H9 (cell line): ENCODE measurements around the gene DIP2C. TPM values are rescaled to one million over a fixed set of nuclear protein-coding genes. Genes with fewer than 3 reads are reported as not detected.

Source experiments
- DNase-seq: peaks from one replicate; pipeline ENCODE4 v3.0.0-alpha.2; 2017
- H2AFZ ChIP-seq: one replicate; pipeline ENCODE4 v1.6.1; 2013; ENCODE audit warnings: mild to moderate bottlenecking, low read length, control low read depth, moderate library complexity
- H2AK5ac ChIP-seq: 2 replicates; pipeline ENCODE4 v1.6.1; 2013; ENCODE audit warnings: low read length, control low read depth, mixed read lengths; ENCODE audit not compliant: insufficient read length
- H2BK120ac ChIP-seq: one replicate; pipeline ENCODE4 v1.6.1; 2013; ENCODE audit warnings: low read depth, mild to moderate bottlenecking, low read length, control low read depth, inconsistent platforms; ENCODE audit not compliant: poor library complexity, severe bottlenecking
- H2BK12ac ChIP-seq: 2 replicates; pipeline ENCODE4 v1.6.1; 2013; ENCODE audit warnings: low read length, control low read depth, mixed read lengths, low read depth; ENCODE audit not compliant: insufficient read length
- H2BK15ac ChIP-seq: 2 replicates; pipeline ENCODE4 v1.6.1; 2013; ENCODE audit warnings: low read depth, low read length, control low read depth
- H2BK20ac ChIP-seq: one replicate; pipeline ENCODE4 v1.6.1; 2013; ENCODE audit warnings: low read depth, mild to moderate bottlenecking, low read length, control low read depth, inconsistent platforms; ENCODE audit not compliant: poor library complexity, severe bottlenecking
- H2BK5ac ChIP-seq: 2 replicates; pipeline ENCODE4 v1.6.1; 2013; ENCODE audit warnings: low read length, control low read depth, mixed read lengths; ENCODE audit not compliant: insufficient read length
- H3K14ac ChIP-seq: 2 replicates; pipeline ENCODE4 v1.6.1; 2013; ENCODE audit warnings: low read length, control low read depth; ENCODE audit not compliant: insufficient read depth
- H3K18ac ChIP-seq: 2 replicates; pipeline ENCODE4 v1.6.1; 2013; ENCODE audit warnings: low read depth, mild to moderate bottlenecking, mixed read lengths, low read length, control low read depth; ENCODE audit not compliant: insufficient read length
- H3K23ac ChIP-seq: 2 replicates; pipeline ENCODE4 v1.6.1; 2013; ENCODE audit warnings: low read length, control low read depth, mixed read lengths, low read depth; ENCODE audit not compliant: insufficient read length
- H3K23me2 ChIP-seq: 2 replicates; pipeline ENCODE4 v1.6.1; 2013; ENCODE audit warnings: low read depth, mild to moderate bottlenecking, mixed read lengths, low read length, control low read depth; ENCODE audit not compliant: insufficient read length, poor library complexity, severe bottlenecking
- H3K27ac ChIP-seq: 2 replicates; pipeline ENCODE4 v1.5.1; 2013; ENCODE audit warnings: low read length, control low read depth, mixed read lengths, low read depth; ENCODE audit not compliant: insufficient read length
- H3K27me3 ChIP-seq: 2 replicates; pipeline ENCODE4 v1.6.1; 2013; ENCODE audit warnings: low read length, control low read depth, inconsistent platforms; ENCODE audit not compliant: insufficient read depth
- H3K4ac ChIP-seq: 2 replicates; pipeline ENCODE4 v1.6.1; 2013; ENCODE audit warnings: low read depth, mild to moderate bottlenecking, control low read depth, inconsistent platforms, low read length, moderate library complexity
- H3K4me1 ChIP-seq: 2 replicates; pipeline ENCODE4 v1.6.1; 2013; ENCODE audit warnings: low read length, control low read depth, inconsistent platforms; ENCODE audit not compliant: insufficient read depth
- H3K4me2 ChIP-seq: 2 replicates; pipeline ENCODE4 v1.6.1; 2013; ENCODE audit warnings: low read length, control low read depth, mixed read lengths; ENCODE audit not compliant: insufficient read length, insufficient read depth
- H3K56ac ChIP-seq: 2 replicates; pipeline ENCODE4 v1.6.1; 2013; ENCODE audit warnings: low read depth, mild to moderate bottlenecking, mixed read lengths, low read length, control low read depth; ENCODE audit not compliant: insufficient read length
- H3K79me1 ChIP-seq: 2 replicates; pipeline ENCODE4 v1.6.1; 2013; ENCODE audit warnings: low read depth, mild to moderate bottlenecking, moderate library complexity, low read length, control low read depth, inconsistent platforms; ENCODE audit not compliant: insufficient read depth, poor library complexity, severe bottlenecking
- H3K79me2 ChIP-seq: 2 replicates; pipeline ENCODE4 v1.6.1; 2013; ENCODE audit warnings: low read length, control low read depth, inconsistent platforms; ENCODE audit not compliant: insufficient read depth
- H3K9ac ChIP-seq: 2 replicates; pipeline ENCODE4 v1.6.1; 2013; ENCODE audit warnings: low read length, control low read depth, mixed read lengths; ENCODE audit not compliant: insufficient read length; ENCODE audit errors: extremely low read depth
- H3K9me3 ChIP-seq: one replicate; pipeline ENCODE4 v1.6.1; 2013; ENCODE audit warnings: low read depth, low read length, inconsistent platforms; ENCODE audit not compliant: control insufficient read depth
- H3T11ph ChIP-seq: one replicate; pipeline ENCODE4 v1.6.1; 2013; ENCODE audit warnings: mild to moderate bottlenecking, low read length, control low read depth, inconsistent platforms
- H4K20me1 ChIP-seq: one replicate; pipeline ENCODE4 v1.6.1; 2013; ENCODE audit not compliant: control insufficient read depth, insufficient read length, insufficient read depth
- H4K5ac ChIP-seq: 2 replicates; pipeline ENCODE4 v1.6.1; 2013; ENCODE audit warnings: low read depth, mild to moderate bottlenecking, mixed read lengths, low read length, control low read depth; ENCODE audit not compliant: insufficient read length
- H4K8ac ChIP-seq: replicated peaks from 2 replicates; pipeline ENCODE4 v1.6.1; 2013; ENCODE audit warnings: low read length, control low read depth, mixed read lengths, low read depth; ENCODE audit not compliant: insufficient read length
- H4K91ac ChIP-seq: 2 replicates; pipeline ENCODE4 v1.6.1; 2013; ENCODE audit warnings: low read depth, mild to moderate bottlenecking, moderate library complexity, mixed read lengths, low read length, control low read depth; ENCODE audit not compliant: insufficient read length
- H3K27ac Mint-ChIP-seq, 3 experiments: 2 replicates in 2 of 3; 3 replicates in 1 of 3; pipeline ENCODE4 v1.8.0; 2020 to 2021; ENCODE audit warnings: mixed read lengths in 3 of 3, mild to moderate bottlenecking in 1 of 3, moderate library complexity in 1 of 3
- H3K27me3 Mint-ChIP-seq: 2 replicates; pipeline ENCODE4 v1.8.0; 2021; ENCODE audit warnings: low read depth, mild to moderate bottlenecking, moderate library complexity, mixed read lengths
- H3K36me3 Mint-ChIP-seq, 3 experiments: 2 replicates in 2 of 3; 3 replicates in 1 of 3; pipeline ENCODE4 v1.8.0; 2020 to 2021; ENCODE audit warnings: low read depth in 3 of 3, mixed read lengths in 3 of 3; ENCODE audit not compliant: insufficient read depth in 1 of 3
- H3K4me1 Mint-ChIP-seq, 2 experiments: 2 replicates each; pipeline ENCODE4 v1.8.0; 2020; ENCODE audit warnings: mixed read lengths in 2 of 2
- H3K4me3 Mint-ChIP-seq, 2 experiments: 2 replicates in 1 of 2; 3 replicates in 1 of 2; pipeline ENCODE4 v1.8.0; 2020 to 2021; ENCODE audit warnings: mild to moderate bottlenecking in 2 of 2, mixed read lengths in 2 of 2, moderate library complexity in 1 of 2
- H3K9me3 Mint-ChIP-seq, 2 experiments: 2 replicates in 1 of 2; 3 replicates in 1 of 2; pipeline ENCODE4 v1.8.0; 2020; ENCODE audit warnings: mild to moderate bottlenecking in 2 of 2, mixed read lengths in 2 of 2, moderate library complexity in 1 of 2
- CTCF ChIP-seq: fragments of 200-600 bp; sonication (generic); conservative IDR thresholded peaks from 3 replicates; pipeline ENCODE4 v1.8.0; 2021; ENCODE audit warnings: antibody characterized with exemption, mild to moderate bottlenecking
- WGBS: extraction: QIAGEN DNeasy Blood & Tissue Kit; methylation state at CpG from one replicate; pipeline ENCODE4 v1.1.7; 2013; ENCODE audit warnings: missing lambda C conversion rate, low lambda C conversion rate, mixed read lengths; ENCODE audit not compliant: insufficient read length; ENCODE audit errors: extremely low coverage; 5-methylcytosine and 5-hydroxymethylcytosine counted together
- total RNA-seq: library from RNA; stranded (reverse); gene quantifications from 2 replicates; pipeline ENCODE4 v1.2.1, GENCODE V29; 2021

Gene DIP2C
- total RNA-seq, 1 experiment from 2014 or later = 7.9 TPM

GRCh38 chr10:248307-248706 lies 441.2 kb downstream of the DIP2C start:
- no peak overlapping the region for H3K23ac ChIP-seq
- no peak overlapping the region for H3K56ac ChIP-seq
- no peak overlapping the region for H3K27ac Mint-ChIP-seq
- no peak overlapping the region for H2BK20ac ChIP-seq
- no peak overlapping the region for H3K4me3 Mint-ChIP-seq
- whole genome bisulfite sequencing = no CpG with 5 or more reads among the region's 15 CpGs
- H2BK12ac ChIP-seq = no peak overlapping the region
- no peak overlapping the region for H2BK5ac ChIP-seq
- H2AK5ac ChIP-seq = no peak overlapping the region
- H3K79me1 ChIP-seq = no peaks in the 10 kb centered on the region
- H3K4me1 ChIP-seq = no peaks in the 10 kb centered on the region
- H3K9me3 ChIP-seq = no peaks in the 10 kb centered on the region
- H3T11ph ChIP-seq = no peak overlapping the region
- no peak overlapping the region for H3K14ac ChIP-seq
- no peaks in the 10 kb centered on the region for H3K4me1 Mint-ChIP-seq
- no peak for TF ChIP-seq CTCF
- no peaks in the 10 kb centered on the region; the same call in 1 of the 2 replicates for H3K27me3 Mint-ChIP-seq
- H3K4me2 ChIP-seq = no peak overlapping the region
- H3K23me2 ChIP-seq = no peaks in the 10 kb centered on the region
- H4K20me1 ChIP-seq = no peaks in the 10 kb centered on the region
- H3K9ac ChIP-seq = no peak overlapping the region
- H3K9me3 Mint-ChIP-seq = no peaks in the 10 kb centered on the region
- H2AFZ ChIP-seq = no peak overlapping the region
- H3K36me3 Mint-ChIP-seq = peaks cover 1 to 52% (median 40%) of the 10 kb centered on the region in 3 experiments; a peak in 6 of 7 replicates
- no peak overlapping the region for H4K5ac ChIP-seq
- no peak overlapping the region for H3K27ac ChIP-seq
- H3K79me2 ChIP-seq = no peaks in the 10 kb centered on the region
- no peak overlapping the region for H2BK120ac ChIP-seq
- no peak overlapping the region for H2BK15ac ChIP-seq
- no peaks in the 10 kb centered on the region for H3K27me3 ChIP-seq
- no peak overlapping the region for H4K91ac ChIP-seq
- H3K4ac ChIP-seq = no peak overlapping the region
- no peak overlapping the region for H4K8ac ChIP-seq
- H3K18ac ChIP-seq = no peak overlapping the region
- DNase-seq = no peak
